ENCODE results near the gene LDLRAD4. TPM values are rescaled to one million over a fixed set of nuclear protein-coding genes. Genes with fewer than 3 reads are reported as not detected.

Gene LDLRAD4
- total RNA-seq, 1 donor = under 0.01 TPM

- Histone ChIP-seq H3K9me3 (ENCODE audit: low read depth, low read length) (no peaks in the 10 kb centered on the region), H3K4me3 (ENCODE audit: insufficient read depth, low read length) (no peak overlapping the region), H3K27me3 (ENCODE audit: insufficient read depth, low read length) (peaks cover 4% of the 10 kb centered on the region), H3K79me2 (ENCODE audit: insufficient read depth, low read length) (no peaks in the 10 kb centered on the region), H2AFZ (ENCODE audit: low read length) (no peak overlapping the region), H3K27ac (ENCODE audit: low read depth, low read length) (no peak overlapping the region), H4K20me1 (ENCODE audit: insufficient read depth, low read length) (no peaks in the 10 kb centered on the region), H3K36me3 (ENCODE audit: insufficient read depth, low read length) (no peaks in the 10 kb centered on the region), H3K4me1 (ENCODE audit: insufficient read depth, low read length) (peaks cover 10% of the 10 kb centered on the region), H3K4me2 (ENCODE audit: insufficient read depth, low read length) (no peak overlapping the region)
- no peak for DNase-seq (ENCODE audit: insufficient read length, low spot score, missing footprints)
- no peak for TF ChIP-seq CTCF (IDR thresholded peaks at IDR 0.05; ENCODE audit: extremely low read depth, low read depth, low read length)
These were observed 227.5 kb downstream of the LDLRAD4 start for GRCh38 chr18:13446024-13446423.

- no peaks in the 10 kb centered on the region for H3K79me2 ChIP-seq (ENCODE audit: insufficient read depth, low read length)
- H3K27ac ChIP-seq (ENCODE audit: low read depth, low read length) = no peak overlapping the region
- H4K20me1 ChIP-seq (ENCODE audit: insufficient read depth, low read length) = no peaks in the 10 kb centered on the region
- DNase-seq (ENCODE audit: insufficient read length, low spot score, missing footprints) = no peak
- peaks cover 10% of the 10 kb centered on the region for H3K4me1 ChIP-seq (ENCODE audit: insufficient read depth, low read length)
- peak overlapping the region; percentile 81 for H3K4me2 ChIP-seq (ENCODE audit: insufficient read depth, low read length)
- no peaks in the 10 kb centered on the region for H3K36me3 ChIP-seq (ENCODE audit: insufficient read depth, low read length)
- H3K9me3 ChIP-seq (ENCODE audit: low read depth, low read length) = no peaks in the 10 kb centered on the region
- H3K4me3 ChIP-seq (ENCODE audit: insufficient read depth, low read length) = peak overlapping the region; percentile 49
- H3K27me3 ChIP-seq (ENCODE audit: insufficient read depth, low read length) = peaks cover 4% of the 10 kb centered on the region
- no peak for TF ChIP-seq CTCF (IDR thresholded peaks at IDR 0.05; ENCODE audit: extremely low read depth, low read depth, low read length)
- H2AFZ ChIP-seq (ENCODE audit: low read length) = no peak overlapping the region
These were observed 228.3 kb downstream of the LDLRAD4 start for GRCh38 chr18:13446610-13447461.

- H3K4me2 ChIP-seq (ENCODE audit: insufficient read depth, low read length) = peak overlapping the region; percentile 81
- H3K36me3 ChIP-seq (ENCODE audit: insufficient read depth, low read length) = no peaks in the 10 kb centered on the region
- H2AFZ ChIP-seq (ENCODE audit: low read length) = peak overlapping the region; percentile 49
- peak; percentile 90 for DNase-seq (ENCODE audit: insufficient read length, low spot score, missing footprints)
- H3K27me3 ChIP-seq (ENCODE audit: insufficient read depth, low read length) = peaks cover 4% of the 10 kb centered on the region
- no peaks in the 10 kb centered on the region for H3K9me3 ChIP-seq (ENCODE audit: low read depth, low read length)
- H3K4me3 ChIP-seq (ENCODE audit: insufficient read depth, low read length) = peak overlapping the region; percentile 49
- H3K4me1 ChIP-seq (ENCODE audit: insufficient read depth, low read length) = peaks cover 10% of the 10 kb centered on the region
- no peaks in the 10 kb centered on the region for H4K20me1 ChIP-seq (ENCODE audit: insufficient read depth, low read length)
- no peak for TF ChIP-seq CTCF (IDR thresholded peaks at IDR 0.05; ENCODE audit: extremely low read depth, low read depth, low read length)
- H3K27ac ChIP-seq (ENCODE audit: low read depth, low read length) = peak overlapping the region; percentile 54
- no peaks in the 10 kb centered on the region for H3K79me2 ChIP-seq (ENCODE audit: insufficient read depth, low read length)
These were observed 229.2 kb downstream of the LDLRAD4 start for GRCh38 chr18:13447621-13448334.

GRCh38 chr18:13448335-13448795 is 229.8 kb downstream of the LDLRAD4 start:
- Histone ChIP-seq H3K4me3 (ENCODE audit: insufficient read depth, low read length) (peak overlapping the region; percentile 49), H3K4me1 (ENCODE audit: insufficient read depth, low read length) (peaks cover 10% of the 10 kb centered on the region), H3K36me3 (ENCODE audit: insufficient read depth, low read length) (no peaks in the 10 kb centered on the region), H3K27me3 (ENCODE audit: insufficient read depth, low read length) (no peaks in the 10 kb centered on the region), H3K4me2 (ENCODE audit: insufficient read depth, low read length) (peak overlapping the region; percentile 81), H3K79me2 (ENCODE audit: insufficient read depth, low read length) (no peaks in the 10 kb centered on the region), H3K9me3 (ENCODE audit: low read depth, low read length) (no peaks in the 10 kb centered on the region), H3K27ac (ENCODE audit: low read depth, low read length) (peak overlapping the region; percentile 54), H4K20me1 (ENCODE audit: insufficient read depth, low read length) (no peaks in the 10 kb centered on the region), H2AFZ (ENCODE audit: low read length) (peak overlapping the region; percentile 49)
- DNase-seq (ENCODE audit: insufficient read length, low spot score, missing footprints) = no peak
- no peak for TF ChIP-seq CTCF (IDR thresholded peaks at IDR 0.05; ENCODE audit: extremely low read depth, low read depth, low read length)
